ENCODE measurements around the gene USP44. TPM values are rescaled to one million over a fixed set of nuclear protein-coding genes. Genes with fewer than 3 reads are reported as not detected.

Gene USP44
- total and polyA plus RNA-seq, 2 of the 8 experiments (the other 6 are each of a cell fraction or from before 2014, with no cell fraction given) = 129 to 197 TPM

- ChIA-PET POLR2A (ENCODE audit: partially characterized antibody) (interaction anchor here (0.7 to 3.1 kb wide), 6 partner anchors 9 to 245 kb away, joined by 3 to 20 read pairs (median 4); partner anchors contain the start of gene USP44), CTCF (ENCODE audit: partially characterized antibody) (interaction anchor here (1.0 to 2.3 kb wide), 2 partner anchors 16 to 33 kb away, joined by 3 to 7 read pairs; no protein-coding TSS in a partner anchor)
- no peaks in the 10 kb centered on the region for H3K9me3 ChIP-seq (ENCODE audit: insufficient read depth in 2 of 2, low read depth in 1 of 2, low read length in 1 of 2)
- no peak overlapping the region for H2AFZ ChIP-seq (ENCODE audit: low read length)
- H3K56ac ChIP-seq (replicated peaks; ENCODE audit: insufficient read length, low read depth, low read length) = no peak overlapping the region
- H3K9ac ChIP-seq (replicated peaks in 1 of 4; ENCODE audit: extremely low read depth in 1 of 4, low read depth in 3 of 4, low read length in 3 of 4) = no peak overlapping the region
- peaks cover 2% of the 10 kb centered on the region; the same call in 1 of the 2 replicates for H3K23me2 ChIP-seq (ENCODE audit: low read depth, low read length)
- H4K5ac ChIP-seq (ENCODE audit: insufficient read length, low read depth, low read length) = no peak overlapping the region
- H3K79me2 ChIP-seq (ENCODE audit: control insufficient read depth in 1 of 2, insufficient read depth in 2 of 2, low read length in 2 of 2) = peaks cover 44 to 98% of the 10 kb centered on the region in 2 experiments
- no peak for DNase-seq (ENCODE audit: low read depth in 1 of 2, low spot score in 2 of 2)
- no peak overlapping the region for H2BK120ac ChIP-seq (replicated peaks; ENCODE audit: low read depth, low read length)
- no peak overlapping the region for H3K4me2 ChIP-seq (ENCODE audit: insufficient read depth in 1 of 2, low read depth in 2 of 2, low read length in 2 of 2)
- FAIRE-seq = no peak
- no peak overlapping the region for H3K14ac ChIP-seq (ENCODE audit: insufficient read length)
- H4K20me1 ChIP-seq (replicated peaks in 1 of 2; ENCODE audit: control insufficient read depth in 1 of 2, insufficient read depth in 2 of 2, low read length in 2 of 2) = peaks cover 13% of the 10 kb centered on the region in 2 experiments
- peaks cover 0 to 4% (median under 1%) of the 10 kb centered on the region in 4 experiments; a peak in 2 of 8 replicates for H3K36me3 ChIP-seq (ENCODE audit: control insufficient read depth in 2 of 4, insufficient read depth in 4 of 4, low read length in 3 of 4)
- no peak overlapping the region for H2AK5ac ChIP-seq (ENCODE audit: low read depth, low read length)
- no peak overlapping the region for H3K4me3 ChIP-seq (ENCODE audit: extremely low read depth in 1 of 4, insufficient read depth in 2 of 4, low read depth in 3 of 4, low read length in 4 of 4)
- no peak overlapping the region for H2BK20ac ChIP-seq (ENCODE audit: low read length)
- no peak overlapping the region for H3K27ac ChIP-seq (ENCODE audit: low read depth, low read length)
- no peak overlapping the region for H3K4ac ChIP-seq (replicated peaks; ENCODE audit: insufficient read length, low read depth, low read length)
- H4K8ac ChIP-seq (ENCODE audit: extremely low read depth, insufficient read depth, low read length) = no peak overlapping the region
- H4K91ac ChIP-seq (replicated peaks; ENCODE audit: insufficient read length, low read length) = no peak overlapping the region
- peaks cover 0 to 26% (median 9%) of the 10 kb centered on the region in 4 experiments; a peak in 4 of 7 replicates for H3K4me1 ChIP-seq (replicated peaks in 1 of 4; ENCODE audit: control insufficient read depth in 3 of 4, insufficient read depth in 4 of 4, low read length in 3 of 4)
- no peak overlapping the region for H2BK5ac ChIP-seq (ENCODE audit: low read depth, low read length)
- H2BK12ac ChIP-seq (ENCODE audit: low read depth, low read length) = no peak overlapping the region
- H3K79me1 ChIP-seq (ENCODE audit: low read depth, low read length) = no peaks in the 10 kb centered on the region
- H3K27me3 ChIP-seq (replicated peaks in 1 of 4; ENCODE audit: control insufficient read depth in 3 of 4, extremely low read depth in 1 of 4, insufficient read depth in 3 of 4, low read length in 3 of 4) = no peaks in the 10 kb centered on the region
- H3K18ac ChIP-seq (ENCODE audit: extremely low read depth, low read length) = no peak overlapping the region; the same call in 1 of the 2 replicates
- WGBS, 2 experiments (ENCODE audit: extremely low coverage in 1 of 2, insufficient coverage in 1 of 2, insufficient read length in 1 of 2, insufficient replicate concordance in 2 of 2, low coverage in 1 of 2, low lambda C conversion rate in 2 of 2, missing lambda C conversion rate in 1 of 2) = 87% methylated on average over 7 of the region's 7 CpGs; no CpG with 5 or more reads in 1 of the 2 experiments
- H3K23ac ChIP-seq (ENCODE audit: insufficient read length) = no peak overlapping the region
- no peak overlapping the region for H2BK15ac ChIP-seq (ENCODE audit: low read length)
- no peak for TF ChIP-seq RBBP5 (IDR thresholded peaks at IDR 0.05; ENCODE audit: borderline replicate concordance, low read depth, low read length)
- no peak for TF ChIP-seq BACH1 (IDR thresholded peaks at IDR 0.05; ENCODE audit: low read length)
- no peak for TF ChIP-seq JUND (IDR thresholded peaks at IDR 0.05; ENCODE audit: low read length)
- TF ChIP-seq SIRT6 (IDR thresholded peaks at IDR 0.05; ENCODE audit: low read length) = no peak
- TF ChIP-seq EGR1 (IDR thresholded peaks at IDR 0.05; ENCODE audit: borderline replicate concordance, low read depth, low read length) = no peak
- no peak for TF ChIP-seq EP300 (IDR thresholded peaks at IDR 0.05; ENCODE audit: borderline replicate concordance in 1 of 2, low read depth in 2 of 2, low read length in 2 of 2)
- TF ChIP-seq CHD1 (IDR thresholded peaks at IDR 0.05; ENCODE audit: low read depth, low read length) = no peak
- no peak for TF ChIP-seq NANOG (IDR thresholded peaks at IDR 0.05; ENCODE audit: insufficient read depth, low read depth, low read length, poor library complexity, severe bottlenecking)
- peak; percentile 47; the same call in 1 of the 2 replicates for TF ChIP-seq MAFK (IDR thresholded peaks at IDR 0.05; ENCODE audit: low read depth, low read length)
- TF ChIP-seq BCL11A (IDR thresholded peaks at IDR 0.05; ENCODE audit: low read depth in 2 of 2, low read length in 2 of 2) = no peak
- TF ChIP-seq POLR2AphosphoS5 (IDR thresholded peaks at IDR 0.05; ENCODE audit: low read depth, low read length) = peak; percentile 40; the same call in 1 of the 2 replicates
- TF ChIP-seq POLR2A (IDR thresholded peaks at IDR 0.05; ENCODE audit: control extremely low read depth in 1 of 2, low read depth in 2 of 2, low read length in 2 of 2) = peak in 1 of 2 experiments; percentile 28; a peak in 1 of 3 replicates
- no peak for TF ChIP-seq ZNF274 (IDR thresholded peaks at IDR 0.05; ENCODE audit: borderline replicate concordance, extremely low read depth, low read length)
- no peak for TF ChIP-seq RNF2 (IDR thresholded peaks at IDR 0.05; ENCODE audit: borderline replicate concordance, low read depth, low read length, missing control alignments, poor library complexity, severe bottlenecking)
Observed at GRCh38 chr12:95541436-95541835, 9.8 kb downstream of the USP44 start.
